ENCODE data around the gene EXOSC3.
"Not testable (repeated sequence)": the region's sequence is repeated elsewhere in the genome, so short reads cannot be mapped to it uniquely, and the experiment has no call there.

Gene EXOSC3

DNA sequence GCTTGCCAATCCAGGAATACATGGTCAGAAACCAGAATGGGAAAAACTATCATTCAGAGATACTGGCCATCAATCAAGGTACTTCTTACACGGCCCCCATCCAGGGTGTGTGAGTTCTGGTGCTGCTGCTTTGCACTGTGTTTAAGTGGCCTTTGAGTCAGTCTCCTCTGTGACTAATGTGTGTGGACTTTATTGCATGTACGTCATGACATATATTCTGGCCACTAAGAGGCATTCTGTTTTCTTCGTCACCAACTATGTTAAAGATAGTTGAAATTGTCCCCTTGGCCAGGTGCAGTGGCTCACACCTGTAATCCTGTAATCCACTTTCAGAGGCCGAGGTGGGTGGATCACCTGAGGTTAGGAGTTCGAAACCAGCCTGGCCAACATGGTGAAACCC lies 8.5 kb downstream of the EXOSC3 start:
- DNase-seq = no peak

DNA sequence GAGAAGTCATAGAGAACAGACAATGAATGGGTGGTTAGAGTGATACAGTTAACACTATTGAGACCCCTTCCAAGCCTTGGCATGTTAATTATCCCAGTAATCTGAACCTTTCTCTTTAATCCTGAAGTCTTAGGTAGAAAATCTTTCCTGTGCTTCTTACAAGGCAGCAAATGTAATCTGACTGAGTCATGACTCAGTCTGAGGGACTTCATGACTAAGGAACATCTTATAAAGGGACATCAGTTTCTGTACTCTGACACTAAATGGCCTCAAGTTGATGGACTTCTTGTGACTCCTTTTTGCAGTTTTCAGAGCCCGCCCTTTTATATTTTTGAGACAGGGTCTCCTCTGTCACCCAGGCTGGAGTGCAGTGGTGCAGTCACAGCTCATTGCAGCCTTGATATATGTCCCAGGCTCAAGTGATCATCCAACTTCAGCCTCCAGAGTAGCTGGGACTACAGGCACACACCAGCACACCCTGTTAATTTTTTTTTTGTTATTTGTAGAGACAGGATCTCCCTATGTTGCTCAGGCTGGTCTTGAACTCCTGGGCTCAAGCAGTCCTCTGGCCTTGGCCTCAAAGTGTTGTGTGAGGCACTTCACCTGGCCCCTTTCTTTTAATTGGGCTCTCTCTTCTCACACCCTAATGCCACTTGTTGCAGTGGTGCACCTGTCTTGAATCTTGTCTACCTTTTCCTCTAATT lies 9.5 kb downstream of the EXOSC3 start:
- no peak for DNase-seq

DNA sequence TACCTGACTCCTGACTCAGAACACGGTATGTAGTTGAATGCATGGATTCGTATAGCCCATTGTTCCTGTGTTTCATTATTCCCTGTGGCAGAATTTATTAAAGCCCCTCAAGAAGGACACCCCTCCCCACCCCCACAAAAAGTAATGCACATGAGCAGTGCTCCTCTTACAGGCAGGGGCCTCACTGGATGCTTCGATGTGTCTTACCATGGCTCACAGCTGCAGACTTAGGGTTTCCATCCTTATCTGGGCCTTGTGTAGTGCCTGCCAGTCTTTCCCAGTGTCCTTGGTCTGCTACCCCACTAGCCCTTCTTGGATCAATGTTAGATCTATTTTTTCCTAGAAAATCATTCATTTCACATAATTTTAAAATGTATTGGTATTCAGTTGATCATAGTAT lies 14.9 kb downstream of the EXOSC3 start:
- DNase-seq = no peak

DNA sequence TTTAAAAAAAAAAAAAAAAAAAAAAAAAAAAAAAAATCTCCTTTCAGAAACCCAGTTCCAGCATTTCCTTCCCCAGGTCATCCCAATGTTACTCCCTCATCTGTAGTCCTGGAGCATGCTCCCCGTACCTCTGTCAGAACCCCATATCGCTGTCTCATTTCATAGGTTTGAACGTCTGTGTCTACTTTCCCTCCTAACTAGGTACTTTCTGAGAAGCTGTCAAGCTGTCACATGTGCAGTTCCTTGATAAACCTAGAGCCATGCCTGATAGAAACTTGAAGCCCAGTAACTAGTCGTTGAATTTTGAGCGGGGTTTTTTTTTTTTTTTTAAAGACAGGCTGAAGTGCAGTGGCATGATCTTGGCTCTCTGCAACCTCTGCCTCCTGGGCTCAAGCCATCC lies 15.6 kb downstream of the EXOSC3 start:
- no peak for DNase-seq

DNA sequence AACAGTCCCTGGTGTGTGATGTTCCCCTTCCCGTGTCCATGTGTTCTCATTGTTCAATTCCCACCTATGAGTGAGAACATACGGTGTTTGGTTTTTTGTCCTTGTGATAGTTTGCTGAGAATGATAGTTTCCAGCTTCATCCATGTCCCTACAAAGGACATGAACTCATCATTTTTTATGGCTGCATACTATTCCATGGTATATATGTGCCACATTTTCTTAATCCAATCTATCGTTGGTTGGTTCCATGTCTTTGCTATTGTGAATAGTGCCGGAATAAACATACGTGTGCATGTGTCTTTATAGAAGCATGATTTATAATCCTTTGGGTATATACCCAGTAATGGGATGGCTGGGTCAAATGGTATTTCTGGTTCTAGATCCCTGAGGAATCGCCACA lies 19.6 kb downstream of the EXOSC3 start:
- not testable (repeated sequence) for DNase-seq

DNA sequence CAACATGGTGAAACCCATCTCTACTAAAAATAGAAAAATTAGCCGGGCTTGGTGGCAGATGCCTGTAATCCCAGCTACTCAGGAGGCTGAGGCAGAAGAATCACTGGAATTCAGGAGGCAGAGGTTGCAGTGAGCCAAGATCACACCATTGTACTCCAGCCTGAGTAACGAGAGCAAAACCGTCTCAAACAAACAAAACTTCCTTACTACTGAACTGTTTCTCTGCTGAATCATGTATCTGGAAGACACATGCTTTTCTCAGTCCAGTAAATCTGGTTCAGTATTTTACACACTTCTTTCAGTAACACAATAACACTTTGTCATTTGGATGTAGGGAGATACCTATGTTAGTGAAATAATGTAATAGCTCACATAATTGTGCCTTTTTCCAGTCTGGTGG lies 23.4 kb downstream of the EXOSC3 start:
- DNase-seq = no peak

DNA sequence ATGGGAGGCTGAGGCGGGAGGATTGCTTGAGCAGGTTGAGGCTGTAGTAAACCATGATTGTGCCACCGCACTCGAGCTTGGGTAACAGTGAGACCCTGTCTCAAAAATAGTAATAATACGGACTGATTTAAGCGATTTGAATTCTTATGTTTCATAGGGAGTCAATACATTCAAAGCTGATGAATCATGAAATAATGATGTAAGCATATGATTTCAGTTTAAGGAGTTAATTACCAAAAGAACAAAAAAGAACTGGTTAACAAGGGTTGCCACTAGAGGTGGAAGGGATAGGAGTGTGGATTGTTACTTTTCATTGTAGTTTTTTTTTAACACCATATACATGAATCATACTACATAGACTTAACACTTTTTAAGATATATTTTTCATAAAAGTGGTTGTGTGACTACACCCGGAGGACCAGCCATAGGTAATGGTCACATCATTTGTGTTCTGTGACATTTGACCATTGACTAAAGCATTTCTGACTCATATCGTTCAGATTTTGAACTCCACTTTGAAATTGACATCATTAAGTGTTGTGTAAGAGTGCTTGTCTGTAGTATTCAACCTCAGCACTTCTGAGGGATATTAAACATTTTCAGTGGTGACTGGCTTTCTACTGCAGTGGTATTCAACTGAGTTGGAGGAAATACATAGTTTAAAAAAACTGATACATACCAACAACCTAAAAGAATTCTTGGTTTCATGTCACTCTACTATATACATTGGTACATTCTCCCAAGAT lies 24.3 kb downstream of the EXOSC3 start:
- no peak for DNase-seq

DNA sequence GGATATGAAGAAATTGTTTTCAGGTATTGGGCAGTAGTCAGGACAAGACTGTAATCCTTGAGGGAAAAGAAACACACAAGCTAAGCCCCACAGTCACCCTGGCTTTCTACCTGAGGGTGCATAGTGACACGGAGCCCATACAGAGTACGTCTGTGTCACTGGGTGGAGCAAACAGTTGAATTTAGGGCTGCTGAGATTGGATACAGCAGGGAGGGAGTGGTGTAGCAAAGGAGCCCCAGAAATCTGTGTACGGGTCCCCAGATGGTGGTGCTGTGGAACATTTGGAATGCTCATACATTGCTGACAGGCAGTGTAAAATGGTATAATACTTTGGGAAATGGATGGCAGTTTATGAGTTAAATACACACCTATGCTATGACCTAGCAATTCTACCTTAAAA lies 26.1 kb downstream of the EXOSC3 start:
- DNase-seq = no peak

DNA sequence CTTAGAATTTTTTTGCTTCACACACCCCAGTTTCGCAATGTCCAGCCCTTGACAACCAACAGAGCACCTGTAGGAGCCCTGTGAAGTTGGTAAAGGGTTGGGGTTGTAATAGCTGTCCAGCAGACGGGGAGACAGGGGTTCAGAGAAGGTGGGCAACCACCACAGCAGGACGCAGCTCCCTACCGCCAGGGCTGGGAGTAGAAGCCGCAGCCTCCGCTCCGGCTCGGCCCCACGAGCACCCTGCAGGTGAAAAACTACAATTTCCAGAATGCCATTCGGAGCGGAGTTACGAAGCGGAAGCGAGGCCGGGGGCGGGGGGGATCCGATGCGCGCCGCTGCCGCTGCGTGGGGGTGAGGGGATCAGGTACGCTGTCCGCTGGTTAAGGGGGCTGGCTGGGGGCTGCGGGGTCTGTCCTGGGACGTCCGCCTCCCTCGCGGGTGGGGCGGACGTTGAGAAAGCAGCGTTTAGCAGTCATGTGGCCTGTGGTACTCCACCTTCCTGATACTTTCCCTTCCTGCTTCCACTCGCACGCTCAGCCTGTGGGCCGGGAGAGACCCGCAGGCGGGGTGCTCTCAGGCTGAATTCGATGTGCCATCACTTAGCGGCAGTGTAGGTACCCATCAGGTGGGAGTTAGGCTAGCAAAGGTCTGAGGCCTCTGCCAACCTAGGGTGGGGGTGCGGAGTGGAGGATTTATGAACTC lies 31.2 kb downstream of the EXOSC3 start, which contains the start of gene TRMT10B:
TRMT10B (plus strand) TSS at position 317 of the 702 bp plus-strand sequence. CDS start 8,127 bp downstream, outside the sequence.
- peak; percentile 11 to 85 (median 52) for DNase-seq

DNA sequence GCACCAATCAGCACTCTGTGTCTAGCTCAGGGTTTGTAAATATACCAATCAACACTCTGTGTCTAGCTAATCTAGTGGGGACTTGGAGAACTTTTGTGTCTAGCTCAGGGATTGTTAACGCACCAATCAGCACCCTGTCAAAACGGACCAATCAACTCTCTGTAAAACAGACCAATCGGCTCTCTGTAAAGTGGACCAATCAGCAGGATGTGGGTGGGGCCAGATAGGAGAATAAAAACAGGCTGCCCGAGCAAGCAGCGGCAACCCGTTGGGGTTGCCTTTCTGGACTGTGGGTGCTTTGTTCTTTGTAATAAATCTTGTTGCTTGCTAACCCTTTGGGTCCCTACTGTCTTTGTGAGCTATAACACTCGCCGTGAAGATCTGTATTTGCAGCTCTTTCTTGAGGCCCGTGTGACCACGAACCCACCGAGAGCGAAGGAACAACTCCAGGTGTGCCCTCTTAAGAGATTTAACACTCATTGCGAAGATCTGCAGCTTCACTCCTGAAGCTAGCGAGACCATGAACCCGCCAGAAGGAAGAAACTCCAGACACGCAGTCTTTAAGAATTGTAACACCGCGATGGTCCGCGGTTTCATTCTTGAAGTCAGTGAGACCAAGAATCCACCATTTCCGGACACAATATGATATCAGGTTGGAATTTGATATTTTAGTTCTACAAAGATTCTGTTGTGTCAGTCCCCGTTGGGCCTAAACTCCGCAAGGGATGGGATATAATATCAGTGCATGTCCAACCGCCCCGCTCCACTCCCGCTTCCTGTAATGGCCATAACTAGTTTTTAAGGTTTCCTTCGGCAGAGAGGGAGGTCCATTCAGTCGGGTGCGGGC lies 32.0 kb downstream of the EXOSC3 start:
- DNase-seq = peak in 1 of 51 donors; percentile 32

DNA sequence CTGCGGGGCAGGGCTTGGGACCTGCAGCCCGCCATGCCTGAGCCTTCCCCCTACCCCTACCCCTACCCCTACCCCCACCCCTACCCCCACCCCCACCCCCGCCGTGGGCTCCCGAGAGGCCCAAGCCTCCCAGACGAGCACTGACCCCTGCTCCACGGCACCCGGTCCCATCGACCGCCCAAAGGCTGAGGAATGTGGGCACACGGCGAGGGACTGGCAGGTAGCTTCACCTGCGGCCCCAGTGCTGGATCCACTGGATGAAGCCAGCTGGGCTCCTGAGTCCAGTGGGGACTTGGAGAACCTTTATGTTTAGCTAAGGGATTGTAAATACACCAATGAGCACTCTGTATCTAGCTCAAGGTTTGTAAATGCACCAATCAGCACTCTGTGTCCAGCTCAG lies 32.8 kb downstream of the EXOSC3 start:
- not testable (repeated sequence) for DNase-seq

DNA sequence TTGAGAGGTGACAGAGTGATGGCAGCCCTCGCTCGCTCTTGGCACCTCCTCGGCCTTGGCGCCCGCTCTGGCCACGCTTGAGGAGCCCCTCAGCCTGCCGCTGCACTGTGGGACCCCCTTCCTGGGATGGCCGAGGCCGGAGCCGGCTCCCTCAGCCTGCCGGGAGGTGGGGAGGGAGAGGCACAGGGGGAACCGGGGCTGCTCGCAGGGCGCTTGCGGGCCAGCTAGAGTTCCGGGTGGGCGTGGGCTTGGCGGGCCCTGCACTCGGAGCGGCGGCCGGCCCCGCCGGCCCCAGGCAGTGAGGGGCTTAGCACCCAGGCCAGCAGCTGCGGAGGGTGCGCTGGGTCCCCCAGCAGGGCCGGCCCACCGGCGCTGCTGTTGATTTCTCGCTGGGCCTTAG lies 33.2 kb downstream of the EXOSC3 start:
- DNase-seq = not testable (repeated sequence)

DNA sequence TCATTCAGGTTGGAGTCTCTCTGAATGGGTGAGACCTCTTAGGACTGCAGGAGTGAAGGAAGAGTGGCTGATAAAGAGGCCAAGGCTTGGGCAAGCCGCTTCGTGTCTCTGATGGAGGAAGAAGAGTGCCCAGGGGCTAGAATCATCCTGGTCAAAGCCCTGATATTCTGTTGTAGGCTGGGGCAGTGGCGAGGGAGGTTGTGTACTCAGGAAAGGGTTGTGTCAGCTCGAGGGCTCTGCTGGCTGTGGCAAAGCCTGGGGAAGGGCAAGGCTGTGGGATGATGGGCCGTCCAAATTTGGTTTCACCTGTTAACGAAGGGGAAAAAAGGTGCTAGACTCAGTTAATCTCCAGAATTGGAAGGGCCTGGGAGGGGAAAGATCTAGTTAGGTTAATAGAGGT lies 33.7 kb downstream of the EXOSC3 start:
- DNase-seq = no peak

DNA sequence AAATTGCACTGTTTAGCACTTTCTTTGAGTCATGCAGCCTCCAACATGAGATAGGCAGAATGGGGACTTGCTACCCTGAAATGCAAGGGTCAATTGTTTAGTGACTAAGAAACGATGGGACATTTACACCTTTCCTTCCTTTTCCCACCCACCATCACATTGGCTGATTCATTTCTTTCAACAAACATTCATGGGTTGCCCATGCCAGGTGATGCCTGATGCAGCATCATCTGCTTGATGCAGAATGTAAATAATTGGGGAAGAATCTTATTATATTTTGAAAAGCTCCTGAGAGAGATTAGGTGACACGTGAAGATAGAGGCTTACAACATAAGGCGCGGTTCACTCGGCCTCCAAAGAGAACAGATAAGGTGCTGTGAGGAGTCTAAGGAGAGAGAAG lies 35.7 kb downstream of the EXOSC3 start:
- no peak for DNase-seq

DNA sequence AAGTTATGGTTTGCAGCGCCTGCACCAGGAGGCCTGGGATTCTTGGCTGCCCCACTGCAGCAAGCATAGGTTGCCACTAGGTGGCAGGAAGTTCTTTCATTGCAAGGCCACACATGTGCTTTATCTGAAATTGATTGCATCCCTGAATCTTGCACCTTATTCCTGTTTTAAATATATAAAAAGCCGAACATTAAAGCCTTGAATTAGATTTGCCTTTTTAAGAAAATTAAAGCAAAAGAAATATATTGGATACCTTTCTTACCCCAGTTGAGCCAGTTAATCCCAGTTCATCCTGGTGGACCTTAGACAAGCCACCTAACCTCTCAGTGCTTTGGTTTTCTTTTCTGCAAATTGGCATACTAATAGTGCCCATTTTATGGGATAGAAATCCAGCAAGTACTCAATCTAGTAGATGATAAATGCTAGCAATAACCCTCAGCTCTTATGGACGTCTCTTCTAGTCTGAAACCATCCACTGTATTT lies 37.6 kb downstream of the EXOSC3 start:
- DNase-seq = peak in 33 of 51 donors; percentile 0 to 68 (median 26)

DNA sequence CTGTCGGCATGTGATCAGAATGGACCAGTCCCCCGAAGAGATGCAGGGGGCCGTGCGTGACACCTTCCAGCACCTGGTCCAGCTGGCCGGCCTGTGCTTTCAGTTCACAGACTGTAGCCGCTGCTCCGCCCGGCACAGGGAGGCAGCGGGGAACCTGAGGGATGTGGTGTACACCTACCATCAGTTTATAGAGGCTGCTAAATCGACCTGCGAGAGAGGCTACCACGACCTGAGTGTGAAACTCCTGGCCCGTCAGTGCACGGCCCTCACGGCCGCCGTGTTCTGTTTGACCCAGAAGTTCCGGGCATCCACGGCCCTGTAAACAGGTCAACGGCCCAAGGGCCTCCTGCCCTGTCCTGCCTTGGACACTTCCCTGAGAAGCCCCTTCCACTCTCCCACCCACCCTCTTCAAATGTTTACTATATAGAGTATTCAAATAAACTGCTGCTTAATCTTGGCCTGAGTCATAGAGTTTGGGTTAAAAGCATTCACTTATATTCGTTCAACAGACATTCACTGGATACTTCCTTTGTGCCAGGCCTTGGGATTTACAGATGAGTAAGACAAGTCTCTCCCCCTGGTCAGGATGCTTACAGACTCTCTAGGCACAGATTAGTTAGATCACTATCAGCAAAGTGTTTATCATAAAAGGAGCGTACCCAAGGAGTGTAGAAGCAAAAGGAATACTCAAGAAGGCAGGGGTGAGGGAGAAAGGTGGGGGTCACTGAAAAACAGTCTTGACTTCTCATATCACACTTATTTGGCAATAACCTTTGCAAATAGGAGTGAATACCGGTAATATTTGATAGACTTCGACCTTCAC lies 38.2 kb downstream of the EXOSC3 start:
- no peak for DNase-seq

DNA sequence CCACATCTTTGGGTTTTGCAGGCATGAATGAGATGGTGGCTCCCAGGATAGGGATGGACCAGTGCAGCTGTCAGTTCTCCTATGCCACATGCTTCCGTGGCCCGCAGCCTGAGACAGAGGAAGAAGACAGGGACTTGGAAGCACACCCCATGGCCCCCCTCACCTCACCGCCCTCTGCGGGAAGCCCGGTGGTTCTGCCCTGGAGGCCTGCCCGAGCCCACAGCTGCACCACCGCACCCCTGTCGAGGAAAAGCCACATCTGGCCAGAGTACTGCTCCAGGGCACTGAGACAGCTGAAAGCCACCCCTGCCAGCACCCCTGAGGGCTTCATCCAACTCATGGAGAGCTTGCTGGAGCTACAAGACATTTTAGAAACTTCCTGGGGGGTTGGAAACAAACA lies 38.9 kb downstream of the EXOSC3 start:
- no peak for DNase-seq

DNA sequence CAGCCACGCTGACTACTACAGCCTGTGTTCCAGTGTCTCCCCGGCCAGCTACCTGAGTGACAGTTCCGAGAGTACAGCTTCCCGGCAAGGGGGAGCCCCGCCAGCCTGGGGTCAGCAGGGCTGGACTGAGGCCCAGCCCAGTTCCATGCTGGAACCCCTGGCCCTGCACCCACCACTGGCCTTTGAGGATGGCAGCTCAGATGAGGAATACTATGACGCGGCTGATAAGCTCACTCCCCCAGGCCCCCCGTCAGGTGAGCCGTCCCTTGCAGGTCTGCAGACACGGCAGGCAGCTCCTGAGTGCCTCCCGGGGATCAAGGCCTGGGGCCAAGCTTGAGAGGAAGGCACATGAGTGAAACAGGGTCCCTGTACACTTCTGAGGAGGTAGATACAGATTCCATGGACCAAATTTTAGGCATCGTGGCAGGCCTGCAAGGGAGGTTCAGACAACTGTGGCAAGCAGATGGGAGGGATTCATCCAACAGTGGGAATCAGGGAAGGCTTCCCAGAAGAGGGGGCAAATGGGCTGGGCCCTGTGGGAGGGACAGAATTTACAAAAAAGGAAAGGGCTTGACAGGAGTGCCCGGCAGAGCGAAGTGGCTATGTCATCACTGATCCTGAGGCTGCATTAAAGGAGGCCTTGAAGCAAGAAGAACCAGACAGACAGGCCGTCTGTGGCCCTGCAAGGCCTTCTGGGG lies 44.1 kb downstream of the EXOSC3 start:
- DNase-seq = no peak

DNA sequence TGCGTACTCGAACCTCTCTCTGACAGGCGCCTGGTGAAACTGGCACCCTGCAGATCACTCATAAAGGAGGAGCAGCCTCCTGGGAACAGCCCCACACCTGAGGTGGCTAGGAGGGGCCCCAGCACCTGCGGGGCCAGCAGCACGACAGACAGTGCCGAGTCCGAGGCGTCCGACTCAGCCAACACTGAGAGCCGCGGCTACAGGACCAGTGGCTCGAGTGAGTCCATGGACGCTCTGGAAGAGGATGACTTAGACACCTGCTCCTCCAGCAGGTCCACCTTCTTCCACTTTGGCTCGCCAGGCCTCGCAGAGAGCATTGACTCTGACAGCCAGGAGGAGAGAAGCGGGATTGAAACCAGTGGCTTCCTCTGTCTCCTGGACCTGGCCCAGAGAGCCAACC lies 44.7 kb downstream of the EXOSC3 start:
- no peak for DNase-seq

DNA sequence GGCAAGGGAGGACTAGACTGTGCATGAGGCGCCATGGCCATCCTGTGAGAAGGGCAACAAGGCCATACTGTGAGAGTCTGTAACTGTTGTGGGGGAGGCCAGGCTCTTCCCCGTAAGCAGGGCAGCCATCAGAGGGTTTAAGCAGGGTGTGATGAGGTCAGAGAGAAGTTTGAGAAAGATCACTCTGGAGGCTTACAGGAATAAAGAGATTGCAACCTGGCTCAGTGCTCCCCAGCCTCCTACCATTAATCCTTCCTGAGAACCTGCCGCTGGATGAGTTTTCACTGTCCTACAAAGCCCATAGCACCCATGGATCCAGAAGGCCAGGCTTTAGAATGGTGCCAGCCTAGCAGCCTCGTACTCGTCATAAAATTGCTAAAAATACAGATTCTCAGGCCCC lies 45.6 kb downstream of the EXOSC3 start:
- no peak for DNase-seq
